Endometrial microvascular endothelial cells (primary cell): ENCODE results near the gene SHC3. TPM values are rescaled to one million over a fixed set of nuclear protein-coding genes. Genes with fewer than 3 reads are reported as not detected.

Experiments
- in situ Hi-C: cut with HindIII; loops from 2 replicates; pipeline ENCODE4 v1.10.0; 2017; ENCODE audit warnings: low sequenced_read_pairs, low pct_unique_long_range_greater_than_20kb; ENCODE audit errors: inconsistent ontology term
- total RNA-seq: library from RNA; depleted of rRNA; stranded (reverse); fragments of >200 nt; gene quantifications from one replicate; pipeline ENCODE4 v1.2.3, GENCODE V29; 2015; ENCODE audit errors: inconsistent ontology term

Gene SHC3
- total RNA-seq, 1 donor from 2014 or later = under 0.01 TPM

DNA sequence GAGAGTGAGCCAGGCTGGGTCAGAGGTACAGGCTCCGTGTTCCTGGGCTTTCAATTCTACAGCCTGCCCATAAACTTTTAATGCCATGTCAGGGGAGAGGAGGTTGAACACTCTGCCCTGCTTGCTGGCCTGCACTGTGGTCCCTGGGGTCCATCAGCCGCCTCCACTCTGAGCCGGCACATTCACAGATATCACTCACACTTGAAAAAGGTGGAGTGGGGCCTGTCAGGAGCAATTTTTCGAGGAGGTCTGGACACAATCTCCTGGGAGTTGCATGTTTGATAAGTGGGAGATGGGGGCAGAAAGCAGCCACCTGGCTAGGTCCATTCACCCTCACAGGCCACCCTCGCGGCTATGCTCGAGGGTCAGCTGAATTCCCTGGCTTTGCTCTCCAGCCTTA, 164.5 kb downstream of the SHC3 start:
- in situ Hi-C loops = no loop called here

DNA sequence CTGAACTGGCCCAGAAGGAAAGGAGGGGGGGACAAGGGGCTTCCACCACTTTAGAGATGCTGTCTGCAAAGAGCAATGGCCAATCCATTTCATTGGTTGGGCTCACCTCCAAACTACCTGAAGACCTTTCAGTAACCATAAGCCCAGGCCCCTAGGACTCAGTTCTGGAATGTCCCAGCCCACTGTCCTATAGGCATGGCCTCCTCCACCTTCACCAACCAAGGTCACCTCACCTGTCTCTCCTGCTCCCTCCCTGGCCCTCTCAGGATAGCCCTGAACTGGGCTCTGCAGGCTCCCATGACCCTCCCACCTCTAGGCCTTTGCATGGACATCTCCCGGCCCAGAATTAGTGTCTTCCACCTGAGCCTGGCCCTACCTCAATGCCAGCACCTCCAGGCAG, 165.0 kb downstream of the SHC3 start:
- in situ Hi-C loops = no loop called here

DNA sequence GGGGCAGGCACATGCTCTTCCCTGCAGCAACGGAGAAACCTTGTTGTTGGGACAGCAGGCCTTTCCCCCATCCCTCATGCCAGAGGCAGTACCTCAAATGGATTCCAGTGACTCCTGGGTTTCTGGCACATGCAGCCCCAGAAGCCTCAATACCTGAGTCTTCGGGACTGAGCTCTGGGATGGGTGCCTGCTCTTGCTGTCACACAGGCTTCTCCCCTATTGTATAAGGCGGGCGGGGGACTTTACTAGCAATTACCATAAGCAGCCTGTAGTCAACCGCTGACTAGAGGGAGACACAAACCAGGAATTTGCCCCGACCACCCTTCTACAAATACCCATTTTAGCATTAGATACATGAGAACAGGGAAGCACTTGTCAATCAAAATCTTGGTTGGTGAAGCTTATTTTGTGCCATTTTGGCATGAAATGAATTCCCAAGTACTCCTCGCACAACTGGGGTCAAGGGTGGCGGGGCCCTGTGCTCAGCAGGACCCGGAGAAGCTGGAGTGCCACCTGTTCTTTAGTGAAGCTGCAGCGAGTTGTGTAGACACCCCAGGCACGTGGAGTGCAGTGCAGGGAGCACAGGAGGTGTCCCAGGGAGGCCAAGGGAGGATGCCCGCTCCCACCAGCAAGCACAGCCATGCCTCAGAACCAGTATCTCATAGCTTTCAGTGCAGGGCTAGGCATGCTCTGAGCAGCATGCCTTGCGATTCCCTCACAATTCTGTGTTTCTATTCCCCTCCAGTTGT, 166.2 kb downstream of the SHC3 start:
- in situ Hi-C loops = no loop called here

DNA sequence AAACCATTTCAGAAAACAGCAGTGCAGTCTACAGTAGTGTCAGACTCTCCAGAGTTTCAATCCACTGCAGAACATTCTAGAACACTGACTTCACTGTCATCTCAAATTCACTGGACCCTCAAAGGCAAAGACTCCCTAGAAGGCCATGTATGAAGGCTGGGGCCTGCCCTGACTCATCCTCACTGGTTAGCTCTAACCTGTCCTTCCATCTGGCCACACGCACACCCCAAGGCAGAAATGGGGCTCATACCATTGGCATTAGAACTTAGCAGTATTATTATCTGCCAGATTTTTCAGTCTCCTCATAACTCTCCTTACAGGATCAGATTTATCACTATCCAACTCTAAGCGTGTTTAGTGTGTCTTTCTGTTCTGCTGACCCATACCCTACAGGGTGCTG, 166.9 kb downstream of the SHC3 start:
- in situ Hi-C loops = no loop called here

DNA sequence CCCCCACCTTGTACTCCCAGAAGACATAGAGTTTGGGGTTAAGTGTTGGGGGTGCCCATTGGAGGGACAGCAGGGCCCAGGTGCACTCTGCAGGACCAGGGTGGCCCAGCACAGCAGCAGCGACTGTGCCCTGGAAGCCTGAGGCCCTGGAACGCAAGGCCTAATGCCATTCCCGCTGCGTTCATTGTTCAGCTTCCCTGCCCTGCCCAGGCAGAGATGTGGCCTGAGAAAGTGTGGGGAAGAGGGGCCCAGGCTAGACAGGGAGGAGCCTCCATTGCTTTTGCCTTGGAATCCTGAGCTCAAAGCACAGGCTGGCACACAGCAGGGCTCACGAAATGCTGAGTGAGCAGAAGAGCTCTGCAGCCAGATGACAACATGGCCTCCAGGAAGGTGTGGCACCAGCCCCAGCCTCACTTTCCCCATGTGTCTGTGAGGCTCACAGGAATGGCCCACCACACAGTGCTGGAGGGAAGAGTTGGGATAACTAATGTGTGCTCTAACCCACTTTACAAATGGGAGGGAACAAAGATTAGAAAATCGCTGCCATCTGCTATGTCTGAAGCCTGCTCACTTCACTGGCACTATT, 168.0 kb downstream of the SHC3 start:
- in situ Hi-C loops = no loop called here

DNA sequence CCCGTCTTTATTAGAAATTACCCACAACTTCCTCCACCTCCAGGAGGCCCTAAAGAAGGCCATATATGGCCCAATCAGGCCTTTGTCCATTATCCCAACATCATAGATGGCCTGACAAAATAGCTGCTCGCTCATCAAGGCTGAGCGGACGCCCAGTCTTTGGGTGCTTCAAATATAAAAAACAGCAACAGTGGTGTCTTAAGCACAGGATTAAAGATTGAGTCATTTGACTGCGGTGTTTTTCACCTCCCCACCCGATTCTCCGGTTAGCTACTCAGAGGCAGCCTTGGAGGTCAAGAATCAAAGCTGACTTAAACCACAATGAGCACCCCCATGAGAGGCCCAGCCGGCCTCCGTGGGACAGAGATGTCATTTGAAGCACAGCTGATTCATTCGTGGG, 168.6 kb downstream of the SHC3 start:
- in situ Hi-C loops = no loop called here

DNA sequence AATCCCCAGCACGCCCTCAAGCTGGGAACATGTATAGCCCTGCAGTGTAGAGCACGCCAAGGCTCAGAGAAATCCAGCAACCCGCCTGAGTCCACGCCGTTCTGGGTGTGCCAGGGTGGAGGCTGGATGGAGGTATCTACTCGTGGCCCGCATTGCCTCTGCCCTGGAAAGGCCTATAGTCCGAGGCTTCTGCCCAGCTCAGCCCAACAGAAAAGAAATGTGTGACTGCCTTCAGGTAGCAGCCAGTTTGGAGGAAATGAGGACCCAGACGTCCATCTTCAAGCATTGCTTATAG, 169.1 kb downstream of the SHC3 start:
- in situ Hi-C loops = no loop called here

DNA sequence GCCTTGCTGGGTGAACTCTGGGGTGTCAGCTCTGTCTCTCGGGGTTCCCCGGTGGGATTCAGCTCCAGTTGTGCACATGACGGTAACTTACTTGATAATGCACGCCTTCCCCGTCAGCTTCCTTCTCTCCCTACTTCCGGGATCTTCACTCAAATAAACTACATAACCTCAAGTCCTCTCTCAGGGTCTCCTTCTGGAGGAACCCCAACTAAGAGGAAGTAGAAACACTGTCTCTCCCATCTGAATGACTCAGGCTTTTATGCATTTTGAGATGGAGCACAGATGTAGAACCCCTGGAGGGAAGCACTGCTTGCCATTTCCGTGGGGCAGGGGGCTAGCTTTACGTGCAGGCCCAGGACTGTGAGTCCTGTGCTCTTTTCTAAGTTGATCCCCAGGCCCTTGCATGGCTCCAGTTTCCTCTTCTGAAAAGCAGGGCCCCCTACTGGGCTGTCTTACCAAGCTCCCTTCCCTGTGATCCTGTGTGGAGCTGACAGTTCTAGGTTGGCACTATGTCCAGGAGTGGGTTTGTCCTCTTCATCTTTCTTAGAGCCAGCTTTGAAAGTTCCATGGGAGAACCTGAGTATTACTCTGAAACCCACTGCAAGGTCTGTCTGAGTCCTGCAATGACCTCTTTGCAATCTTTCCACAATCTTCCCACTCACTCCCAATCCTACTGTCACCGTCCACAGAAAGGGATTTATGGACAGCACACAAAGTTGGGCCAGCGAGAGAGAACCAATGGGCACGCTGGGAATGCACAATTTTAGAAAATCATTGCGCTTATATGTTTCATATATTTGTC, 169.7 kb downstream of the SHC3 start:
- in situ Hi-C loops = no loop called here

DNA sequence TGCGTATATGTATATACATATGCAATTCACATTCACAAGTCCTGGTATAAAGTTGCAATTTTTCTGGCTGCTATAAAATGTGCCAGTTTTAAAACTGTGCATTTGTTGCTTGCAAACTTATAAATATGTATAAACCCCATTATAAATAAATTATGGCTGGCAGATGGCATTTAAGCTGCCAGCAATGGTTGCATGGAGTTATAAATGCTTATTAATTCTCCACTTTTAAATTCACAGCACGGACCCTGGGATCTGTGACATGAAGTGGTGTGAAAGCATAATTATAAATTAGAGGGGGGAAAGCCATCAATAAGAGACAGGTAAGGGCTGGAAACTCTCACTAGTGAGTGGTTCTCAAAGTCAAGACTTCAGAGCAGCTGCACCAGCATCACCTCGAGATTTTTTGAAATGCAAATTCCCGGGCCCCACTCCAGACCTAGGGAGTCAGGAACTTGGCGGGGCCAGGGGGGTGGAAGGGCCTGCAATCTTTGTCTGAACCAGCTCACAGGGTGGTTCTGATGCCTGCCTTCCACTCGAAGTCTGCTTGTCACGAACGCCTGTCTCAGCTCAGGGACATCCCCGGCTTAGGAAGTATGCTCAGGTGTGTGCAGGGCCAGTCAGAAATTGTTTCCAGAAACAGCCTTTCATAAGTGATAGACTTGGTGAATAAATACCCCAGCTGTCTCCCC, 170.4 kb downstream of the SHC3 start:
- in situ Hi-C loops = no loop called here

DNA sequence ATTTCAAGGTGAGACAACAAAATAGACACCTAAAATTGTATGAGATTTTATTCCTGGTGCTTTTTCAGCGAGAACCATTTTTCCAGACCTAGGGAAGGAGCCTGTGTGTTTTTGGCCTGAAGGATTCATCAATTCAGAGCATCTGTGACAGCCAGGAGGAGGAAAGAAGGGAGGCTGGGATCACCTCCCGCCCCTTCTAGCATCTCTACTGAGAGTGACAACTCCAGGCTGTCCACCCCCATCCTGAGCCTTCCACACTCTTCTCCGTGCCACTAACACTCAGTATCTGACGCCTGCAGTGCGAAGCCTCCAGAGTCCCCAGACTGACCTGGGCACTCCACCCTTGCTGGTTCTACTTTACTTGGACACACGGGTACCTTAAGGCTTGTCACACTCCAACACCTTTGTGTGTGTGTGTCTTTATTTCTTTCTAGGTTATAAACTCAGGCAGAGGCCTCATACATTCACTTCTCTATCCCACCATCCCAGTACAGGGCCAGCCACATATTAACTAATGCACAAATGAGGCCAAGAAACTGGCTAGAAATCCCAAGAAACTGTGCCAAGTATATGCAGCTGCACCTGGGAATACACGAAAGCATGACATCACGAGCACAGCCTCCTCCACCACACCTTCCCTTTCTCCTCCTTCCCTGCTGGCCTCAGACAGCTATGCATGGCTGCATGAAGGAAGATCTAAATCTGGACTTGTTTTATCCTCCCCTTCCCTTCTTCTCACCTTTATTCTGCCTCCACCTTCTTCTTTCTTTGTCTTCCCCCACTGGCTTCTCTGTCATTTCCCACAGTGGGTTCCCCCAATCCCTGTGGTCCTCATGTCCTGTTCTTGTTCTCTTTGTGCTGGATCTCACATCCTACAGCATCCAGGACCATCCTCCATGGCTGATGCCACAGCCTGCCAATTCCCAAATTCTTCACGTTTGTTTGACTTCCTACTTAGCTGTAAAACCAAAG, 171.3 kb downstream of the SHC3 start:
- in situ Hi-C loops = no loop called here

DNA sequence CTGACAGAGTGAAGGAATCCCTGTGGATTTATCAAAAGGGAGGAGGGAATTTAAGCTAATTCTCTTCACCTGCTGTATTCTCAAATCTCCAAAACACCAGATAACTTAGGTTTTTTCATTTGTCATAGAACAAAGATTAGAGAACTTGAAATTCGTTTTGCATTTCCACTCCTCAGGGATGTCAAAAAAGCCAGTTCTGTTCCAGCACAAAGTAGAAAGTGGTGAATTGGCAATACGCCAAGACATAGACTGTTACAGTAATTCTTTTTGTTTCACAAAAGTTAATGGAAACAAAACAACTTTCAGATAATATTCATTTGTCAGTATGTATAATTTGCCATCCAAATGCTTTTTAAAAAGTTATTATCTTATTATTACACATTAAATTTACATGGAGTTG, 172.4 kb downstream of the SHC3 start:
- in situ Hi-C loops = no loop called here

DNA sequence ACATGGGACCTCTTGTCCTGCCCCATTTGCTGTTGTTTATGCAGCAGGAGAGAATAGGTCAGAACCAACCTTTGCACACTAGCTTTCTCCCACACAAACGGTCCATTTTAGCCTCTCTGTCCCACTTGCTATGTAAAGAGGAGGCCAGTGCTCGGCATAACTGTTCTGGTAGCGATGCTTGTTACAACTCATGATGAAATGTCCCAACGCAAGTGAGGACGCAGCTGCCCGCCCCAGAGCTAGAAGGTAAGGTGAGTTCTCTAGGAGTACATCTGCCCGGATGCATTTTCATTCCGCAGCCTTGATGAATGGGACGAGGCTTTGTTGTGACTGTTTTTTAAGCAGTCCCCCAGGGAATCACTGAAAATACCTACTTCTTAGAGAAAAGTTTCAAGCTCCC, 173.3 kb downstream of the SHC3 start:
- in situ Hi-C loops = no loop called here

DNA sequence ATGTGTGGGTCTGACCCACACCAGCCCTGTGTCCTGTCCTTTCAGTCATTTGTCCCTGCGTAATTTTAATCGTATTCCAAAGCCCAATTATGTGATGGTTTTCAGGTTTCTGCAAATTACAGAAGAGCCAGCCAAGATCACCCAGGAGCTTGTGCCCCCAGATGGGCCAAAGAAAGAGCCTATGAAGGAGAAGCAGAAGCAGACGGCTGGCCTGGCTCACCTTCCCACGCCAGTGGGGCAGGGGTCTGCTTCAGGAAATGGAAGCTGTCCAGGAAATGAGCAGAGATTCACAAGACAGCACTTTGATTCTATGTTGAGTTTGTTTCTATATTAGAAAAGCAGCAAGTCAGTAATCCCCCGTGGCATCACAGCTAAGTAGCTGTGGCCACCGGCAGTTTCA, 175.6 kb downstream of the SHC3 start:
- in situ Hi-C loops = no loop called here

DNA sequence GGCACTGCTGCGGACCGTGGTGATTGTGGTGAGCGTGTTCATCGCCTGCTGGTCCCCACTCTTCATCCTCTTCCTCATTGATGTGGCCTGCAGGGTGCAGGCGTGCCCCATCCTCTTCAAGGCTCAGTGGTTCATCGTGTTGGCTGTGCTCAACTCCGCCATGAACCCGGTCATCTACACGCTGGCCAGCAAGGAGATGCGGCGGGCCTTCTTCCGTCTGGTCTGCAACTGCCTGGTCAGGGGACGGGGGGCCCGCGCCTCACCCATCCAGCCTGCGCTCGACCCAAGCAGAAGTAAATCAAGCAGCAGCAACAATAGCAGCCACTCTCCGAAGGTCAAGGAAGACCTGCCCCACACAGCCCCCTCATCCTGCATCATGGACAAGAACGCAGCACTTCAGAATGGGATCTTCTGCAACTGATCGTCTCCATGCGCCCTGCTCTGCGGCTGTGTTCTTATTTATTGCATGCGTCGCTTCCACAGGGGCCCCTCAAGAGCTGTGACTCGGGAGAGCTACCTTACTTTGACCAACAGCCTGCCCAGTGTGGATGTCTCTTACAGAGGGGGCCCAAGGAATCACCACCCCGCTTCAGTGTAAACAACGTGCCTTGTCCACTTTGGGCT, 176.6 kb downstream of the SHC3 start:
- in situ Hi-C loops = no loop called here

DNA sequence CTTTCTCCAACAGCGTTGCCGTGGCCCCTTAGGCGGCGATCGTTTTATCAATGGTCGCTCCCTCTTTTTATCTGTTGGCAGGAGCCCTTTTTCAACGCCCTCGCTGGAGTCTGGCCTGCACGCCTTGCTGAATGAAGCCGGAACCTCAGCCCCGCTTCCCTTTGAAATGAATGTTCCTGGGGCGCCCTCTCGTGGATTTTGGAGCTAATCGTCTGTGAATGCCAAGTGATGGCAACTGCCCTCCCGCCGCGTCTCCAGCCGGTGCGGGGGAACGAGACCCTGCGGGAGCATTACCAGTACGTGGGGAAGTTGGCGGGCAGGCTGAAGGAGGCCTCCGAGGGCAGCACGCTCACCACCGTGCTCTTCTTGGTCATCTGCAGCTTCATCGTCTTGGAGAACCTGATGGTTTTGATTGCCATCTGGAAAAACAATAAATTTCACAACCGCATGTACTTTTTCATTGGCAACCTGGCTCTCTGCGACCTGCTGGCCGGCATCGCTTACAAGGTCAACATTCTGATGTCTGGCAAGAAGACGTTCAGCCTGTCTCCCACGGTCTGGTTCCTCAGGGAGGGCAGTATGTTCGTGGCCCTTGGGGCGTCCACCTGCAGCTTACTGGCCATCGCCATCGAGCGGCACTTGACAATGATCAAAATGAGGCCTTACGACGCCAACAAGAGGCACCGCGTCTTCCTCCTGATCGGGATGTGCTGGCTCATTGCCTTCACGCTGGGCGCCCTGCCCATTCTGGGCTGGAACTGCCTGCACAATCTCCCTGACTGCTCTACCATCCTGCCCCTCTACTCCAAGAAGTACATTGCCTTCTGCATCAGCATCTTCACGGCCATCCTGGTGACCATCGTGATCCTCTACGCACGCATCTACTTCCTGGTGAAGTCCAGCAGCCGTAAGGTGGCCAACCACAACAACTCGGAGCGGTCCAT, 177.4 kb downstream of the SHC3 start:
- in situ Hi-C loops = no loop called here

DNA sequence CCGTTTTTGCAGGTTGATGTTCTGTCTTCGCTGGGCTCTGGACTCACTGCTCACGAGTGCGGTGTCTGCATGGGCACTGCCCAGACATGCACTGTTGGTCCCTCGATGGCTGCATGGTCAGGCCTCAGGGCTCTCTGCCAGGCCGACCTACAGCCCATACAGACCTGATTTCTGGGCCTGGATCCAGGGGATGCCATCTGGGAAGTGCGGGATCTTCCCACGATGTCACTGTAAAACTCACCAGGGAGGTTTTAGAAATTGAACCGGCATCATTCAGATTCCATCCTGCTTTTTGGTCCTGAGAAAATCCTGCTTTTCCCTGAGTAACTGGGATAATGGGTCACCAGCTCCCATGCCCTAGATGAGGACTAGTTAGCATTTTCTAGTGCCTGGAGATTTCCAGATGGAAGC, 178.2 kb downstream of the SHC3 start:
- in situ Hi-C loops = no loop called here

DNA sequence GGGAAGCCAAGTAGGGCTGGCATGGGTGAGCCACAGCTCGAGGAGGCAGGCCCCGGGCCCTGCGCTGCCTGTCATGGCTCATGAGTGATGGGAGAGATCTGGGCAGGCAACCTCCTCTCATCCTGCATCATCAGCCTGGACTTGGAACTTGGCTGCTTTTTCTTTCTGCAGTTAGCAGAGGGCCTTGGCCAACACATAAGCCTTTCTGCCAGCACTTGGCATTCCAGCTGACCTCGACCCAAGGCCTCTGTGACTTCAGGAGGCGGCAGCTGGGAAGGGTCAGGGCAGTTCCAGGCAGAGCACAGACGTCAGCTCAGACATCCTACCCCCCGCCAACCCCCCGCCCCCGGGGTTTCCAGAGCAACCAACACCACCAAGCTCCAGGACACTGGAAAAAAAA, 179.7 kb downstream of the SHC3 start:
- in situ Hi-C loops = no loop called here
